Measurements from ENCODE around the gene SLC2A6.

- TF ChIP-seq CTCF (IDR thresholded peaks at IDR 0.05 in 2 of 3, conservative IDR thresholded peaks at IDR 0.05 in 1 of 3; ENCODE audit: control insufficient read depth in 2 of 3, extremely low read depth in 1 of 3, insufficient read depth in 1 of 3, low read depth in 3 of 3, low read length in 3 of 3) (no peak), EZH2 (IDR thresholded peaks at IDR 0.05; ENCODE audit: borderline replicate concordance, control insufficient read depth, low read depth, low read length) (no peak), RAD21 (IDR thresholded peaks at IDR 0.05; ENCODE audit: insufficient read depth, low read depth, low read length) (no peak), NFIC (IDR thresholded peaks at IDR 0.05; ENCODE audit: low read depth, low read length) (no peak), RAD51 (IDR thresholded peaks at IDR 0.05) (no peak), CHD1 (IDR thresholded peaks at IDR 0.05; ENCODE audit: low read depth, low read length) (no peak), POLR2AphosphoS5 (IDR thresholded peaks at IDR 0.05; ENCODE audit: low read length) (no peak), ATF2 (IDR thresholded peaks at IDR 0.05; ENCODE audit: low read length) (no peak), POLR2A (IDR thresholded peaks at IDR 0.05; ENCODE audit: low read depth, low read length) (no peak; the same call in 1 of the 2 replicates)
Observed at GRCh38 chr9:133472753-133473378, 6.0 kb downstream of the SLC2A6 start.
